SK-N-MC (cell line): ENCODE data around the gene S1PR4.

Experiments used
- DNase-seq: peaks from one replicate; pipeline ENCODE4 v3.0.0-alpha.2; 2011; ENCODE audit warnings: low read depth, low spot score
- H3K27ac ChIP-seq: fragments of 200-600 bp; sonication (generic); 2 replicates; pipeline ENCODE4 v1.5.1; 2016; ENCODE audit warnings: mixed run types
- H3K36me3 ChIP-seq: fragments of 200-600 bp; sonication (generic); 2 replicates; pipeline ENCODE4 v1.6.1; 2017; ENCODE audit warnings: antibody characterized with exemption, low read length, mixed read lengths; ENCODE audit not compliant: insufficient read depth
- H3K4me3 ChIP-seq: fragments of 200-600 bp; sonication (generic); 2 replicates; pipeline ENCODE4 v1.5.1; 2016
- H3K9ac ChIP-seq: fragments of 200-600 bp; sonication (generic); 2 replicates; pipeline ENCODE4 v1.8.0; 2017; ENCODE audit warnings: mixed run types, mixed read lengths; ENCODE audit not compliant: insufficient read length
- H3K9me3 ChIP-seq: fragments of 200-600 bp; sonication (generic); 2 replicates; pipeline ENCODE4 v1.6.1; 2017; ENCODE audit warnings: low read depth, mild to moderate bottlenecking, antibody characterized with exemption, low read length, moderate library complexity, mixed read lengths
- EZH2 ChIP-seq: fragments of 200-600 bp; sonication (generic); IDR thresholded peaks from one replicate; pipeline ENCODE4 v1.6.1; 2017; ENCODE audit warnings: antibody characterized with exemption
- FOXP2 ChIP-seq: optimal IDR thresholded peaks from 2 replicates; pipeline ENCODE3; 2011; ENCODE audit warnings: mild to moderate bottlenecking, moderate library complexity; ENCODE audit not compliant: insufficient read depth; ENCODE audit errors: extremely low read length, control extremely low read depth
- POLR2AphosphoS5 ChIP-seq: IDR thresholded peaks from 2 replicates; pipeline ENCODE4 v1.6.1; 2012; ENCODE audit warnings: mild to moderate bottlenecking, low read depth, low read length, borderline replicate concordance

S1PR4 gene

GRCh38 chr19:3178377-3178972, at the start of gene S1PR4:
S1PR4 (plus strand) TSS chr19:3178769; CDS start chr19:3178793, 24 bp downstream.
- TF ChIP-seq FOXP2, result no peak
- no peak for TF ChIP-seq POLR2AphosphoS5
- no peak for TF ChIP-seq EZH2
- Histone ChIP-seq H3K27ac (no peak within 1 kb of the TSS), H3K4me3 (no peak within 1 kb of the TSS), H3K9me3 (no peaks in the 10 kb centered on the region), H3K9ac (no peak within 1 kb of the TSS), H3K36me3 (no peaks in the 10 kb centered on the region)
- no peak for DNase-seq

GRCh38 chr19:3129112-3129511, 49.5 kb upstream of the S1PR4 start:
- Histone ChIP-seq H3K36me3 (no peaks in the 10 kb centered on the region), H3K27ac (no peak overlapping the region), H3K9me3 (no peaks in the 10 kb centered on the region), H3K9ac (no peak overlapping the region), H3K4me3 (no peak overlapping the region)
- TF ChIP-seq FOXP2 (no peak), POLR2AphosphoS5 (no peak), EZH2 (no peak)
- no peak for DNase-seq

GRCh38 chr19:3131168-3131567, 47.4 kb upstream of the S1PR4 start:
- no peak for DNase-seq
- Histone ChIP-seq H3K36me3 (no peaks in the 10 kb centered on the region), H3K9ac (no peak overlapping the region), H3K9me3 (no peaks in the 10 kb centered on the region), H3K4me3 (no peak overlapping the region), H3K27ac (no peak overlapping the region)
- no peak for TF ChIP-seq POLR2AphosphoS5
- TF ChIP-seq FOXP2, result no peak
- TF ChIP-seq EZH2, result no peak

- no peak overlapping the region for H3K9ac ChIP-seq
These were observed 45.4 kb upstream of the S1PR4 start for GRCh38 chr19:3132971-3133792.

GRCh38 chr19:3133793-3134116, 44.8 kb upstream of the S1PR4 start:
- no peak overlapping the region for H3K4me3 ChIP-seq
- no peaks in the 10 kb centered on the region for H3K36me3 ChIP-seq
- no peak overlapping the region for H3K9ac ChIP-seq
- TF ChIP-seq EZH2, result no peak
- H3K27ac ChIP-seq, result no peak overlapping the region
- H3K9me3 ChIP-seq, result no peaks in the 10 kb centered on the region
- DNase-seq, result no peak

More at GRCh38 chr19:3132971-3133792, 45.4 kb upstream of the S1PR4 start:
- Histone ChIP-seq H3K9me3 (no peaks in the 10 kb centered on the region), H3K4me3 (peak overlapping the region; percentile 59), H3K27ac (no peak overlapping the region), H3K36me3 (no peaks in the 10 kb centered on the region)
- DNase-seq, result peak; percentile 45
- TF ChIP-seq POLR2AphosphoS5, result no peak

GRCh38 chr19:3135961-3136683, 42.4 kb upstream of the S1PR4 start, which contains the start of gene GNA15:
GNA15 (plus strand) TSS chr19:3136033; CDS start chr19:3136451, 418 bp downstream.
- TF ChIP-seq EZH2, result no peak
- no peak for TF ChIP-seq FOXP2
- no peak for TF ChIP-seq POLR2AphosphoS5
- Histone ChIP-seq H3K27ac (no peak within 1 kb of the TSS), H3K9me3 (no peaks in the 10 kb centered on the region), H3K36me3 (no peaks in the 10 kb centered on the region), H3K4me3 (no peak within 1 kb of the TSS), H3K9ac (no peak within 1 kb of the TSS)
- DNase-seq, result no peak

GRCh38 chr19:3136684-3137055, 41.9 kb upstream of the S1PR4 start:
- Histone ChIP-seq H3K4me3 (no peak overlapping the region), H3K9ac (no peak overlapping the region), H3K36me3 (no peaks in the 10 kb centered on the region), H3K9me3 (no peaks in the 10 kb centered on the region), H3K27ac (no peak overlapping the region)
- TF ChIP-seq EZH2 (no peak), POLR2AphosphoS5 (no peak), FOXP2 (no peak)
- DNase-seq, result no peak

GRCh38 chr19:3137119-3137518, 41.5 kb upstream of the S1PR4 start:
- H3K9me3 ChIP-seq, result no peaks in the 10 kb centered on the region
- no peaks in the 10 kb centered on the region for H3K36me3 ChIP-seq
- DNase-seq, result no peak
- H3K27ac ChIP-seq, result no peak overlapping the region
- no peak overlapping the region for H3K9ac ChIP-seq
- TF ChIP-seq POLR2AphosphoS5 (no peak), EZH2 (no peak), FOXP2 (no peak)
- no peak overlapping the region for H3K4me3 ChIP-seq
